Chondrocyte (in vitro differentiated cells): ENCODE results near the gene ZNF225. TPM values are rescaled to one million over a fixed set of nuclear protein-coding genes. Genes with fewer than 3 reads are reported as not detected.
"Not testable (repeated sequence)": the region's sequence is repeated elsewhere in the genome, so short reads cannot be mapped to it uniquely, and the experiment has no call there.

Experiments
- DNase-seq: peaks from one replicate; pipeline ENCODE4 v3.0.0; 2021; ENCODE audit warnings: mixed read lengths, low spot score
- H3K27ac Mint-ChIP-seq: one replicate; pipeline ENCODE4 v1.8.0; 2021; ENCODE audit warnings: mild to moderate bottlenecking, moderate library complexity, mixed read lengths; ENCODE audit not compliant: unreplicated experiment
- H3K27me3 Mint-ChIP-seq: 2 replicates; pipeline ENCODE4 v1.8.0; 2021; ENCODE audit warnings: low read depth, mixed read lengths
- H3K36me3 Mint-ChIP-seq: 2 replicates; pipeline ENCODE4 v1.8.0; 2021; ENCODE audit warnings: low read depth, mixed read lengths
- H3K4me1 Mint-ChIP-seq: 2 replicates; pipeline ENCODE4 v1.8.0; 2021; ENCODE audit warnings: low read depth, mild to moderate bottlenecking, mixed read lengths
- H3K4me3 Mint-ChIP-seq: one replicate; pipeline ENCODE4 v1.8.0; 2021; ENCODE audit warnings: mild to moderate bottlenecking, moderate library complexity, mixed read lengths; ENCODE audit not compliant: unreplicated experiment
- H3K9me3 Mint-ChIP-seq: 2 replicates; pipeline ENCODE4 v1.8.0; 2021; ENCODE audit warnings: low read depth, mixed read lengths
- CTCF ChIP-seq: fragments of 200-600 bp; sonication (generic); IDR thresholded peaks from 2 replicates; pipeline ENCODE4 v1.5.0; 2021; ENCODE audit warnings: antibody characterized with exemption, mild to moderate bottlenecking, moderate library complexity
- total RNA-seq: library from RNA; stranded (reverse); gene quantifications from 3 replicates; pipeline ENCODE4 v1.2.1, GENCODE V29; 2021

The ZNF225 gene
- total RNA-seq, 1 donor from 2014 or later, result 5.2 TPM

DNA sequence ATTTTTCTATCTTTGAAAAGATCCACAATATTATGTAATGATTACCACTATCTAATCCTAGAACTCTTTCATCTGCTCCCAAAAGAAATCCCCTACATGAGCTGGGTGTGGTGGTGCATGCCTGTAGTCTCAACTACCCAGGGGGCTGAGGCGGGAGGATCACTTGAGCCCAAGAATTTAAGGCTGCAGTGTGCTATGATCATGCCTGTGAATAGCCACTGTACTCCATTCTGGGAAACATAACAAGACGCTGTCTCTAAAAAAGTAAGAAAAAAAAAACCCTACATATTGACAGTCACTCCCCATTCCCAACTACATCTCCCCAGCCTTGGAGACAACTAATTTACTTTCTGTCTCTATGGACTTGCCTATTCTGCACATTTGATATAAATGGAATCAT lies 50.6 kb downstream of the ZNF225 start:
- TF ChIP-seq CTCF, result no peak
- H3K27me3 Mint-ChIP-seq, result no peaks in the 10 kb centered on the region
- H3K4me1 Mint-ChIP-seq, result peaks cover 29% of the 10 kb centered on the region
- peaks cover 32% of the 10 kb centered on the region for H3K9me3 Mint-ChIP-seq
- no peak overlapping the region for H3K4me3 Mint-ChIP-seq
- H3K36me3 Mint-ChIP-seq, result peaks cover 17% of the 10 kb centered on the region
- DNase-seq, result no peak
- no peak overlapping the region for H3K27ac Mint-ChIP-seq

- Mint-ChIP-seq H3K4me1 (peaks cover 29% of the 10 kb centered on the region), H3K27me3 (no peaks in the 10 kb centered on the region), H3K36me3 (peaks cover 19% of the 10 kb centered on the region), H3K27ac (peak overlapping the region; percentile 99), H3K9me3 (peaks cover 32% of the 10 kb centered on the region), H3K4me3 (peak overlapping the region; percentile 98)
- no peak for TF ChIP-seq CTCF
- no peak for DNase-seq
Observed at GRCh38 chr19:44164327-44164672, 51.1 kb downstream of the ZNF225 start.

GRCh38 chr19:44164673-44165512 lies 51.7 kb downstream of the ZNF225 start, which contains the start of gene ZNF226:
Gene ZNF226 (plus strand): TSS chr19:44165100. CDS start chr19:44170081, 4,981 bp downstream.
- H3K9me3 Mint-ChIP-seq, result peaks cover 32% of the 10 kb centered on the region
- peaks cover 24% of the 10 kb centered on the region for H3K36me3 Mint-ChIP-seq
- no peaks in the 10 kb centered on the region for H3K27me3 Mint-ChIP-seq
- no peak for TF ChIP-seq CTCF
- H3K4me1 Mint-ChIP-seq, result peaks cover 29% of the 10 kb centered on the region
- peak; percentile 94 for DNase-seq
- H3K4me3 Mint-ChIP-seq, result peak within 1 kb of the TSS; percentile 98
- peak within 1 kb of the TSS; percentile 99 for H3K27ac Mint-ChIP-seq

- Mint-ChIP-seq H3K4me1 (peaks cover 18% of the 10 kb centered on the region), H3K9me3 (peaks cover 39% of the 10 kb centered on the region), H3K36me3 (peaks cover 72% of the 10 kb centered on the region)
- not testable (repeated sequence) for H3K4me3 Mint-ChIP-seq, DNase-seq, H3K27ac Mint-ChIP-seq, H3K27me3 Mint-ChIP-seq
Observed at GRCh38 chr19:44170660-44171059, 57.5 kb downstream of the ZNF225 start.

- no peaks in the 10 kb centered on the region for H3K4me1 Mint-ChIP-seq
- no peak for TF ChIP-seq CTCF
- H3K27ac Mint-ChIP-seq, result no peak overlapping the region
- H3K36me3 Mint-ChIP-seq, result peaks cover 65% of the 10 kb centered on the region
- no peak for DNase-seq
- H3K9me3 Mint-ChIP-seq, result peaks cover 72% of the 10 kb centered on the region
- H3K4me3 Mint-ChIP-seq, result no peak overlapping the region
- no peaks in the 10 kb centered on the region for H3K27me3 Mint-ChIP-seq
Observed at GRCh38 chr19:44176590-44176989, 63.4 kb downstream of the ZNF225 start.

DNA sequence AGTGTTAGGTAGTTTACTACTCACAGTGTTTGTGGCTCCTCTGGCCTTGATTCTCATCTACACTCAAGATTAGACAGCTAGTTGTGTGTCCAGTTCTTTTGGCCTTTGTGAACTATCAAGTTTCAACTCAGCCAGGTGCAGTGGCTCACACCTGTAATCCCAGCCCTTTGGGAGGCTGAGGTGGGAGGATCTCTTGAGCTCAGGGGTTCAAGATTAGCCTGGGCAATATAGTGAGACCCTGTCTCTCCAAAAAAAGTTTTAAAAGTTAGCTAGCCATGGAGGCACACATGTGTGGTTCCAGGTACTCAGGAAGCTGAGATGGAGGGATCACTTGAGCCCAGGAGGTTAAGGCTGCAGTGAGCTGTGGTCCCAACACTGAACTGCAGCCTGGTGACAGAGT lies 67.8 kb downstream of the ZNF225 start:
- DNase-seq, result no peak
- Mint-ChIP-seq H3K36me3 (peaks cover 22% of the 10 kb centered on the region), H3K27ac (no peak overlapping the region), H3K4me3 (no peak overlapping the region), H3K27me3 (no peaks in the 10 kb centered on the region), H3K9me3 (peaks cover 53% of the 10 kb centered on the region), H3K4me1 (no peaks in the 10 kb centered on the region)
- TF ChIP-seq CTCF, result no peak
